H9 (cell line): ENCODE data around the gene TRMU. TPM values are rescaled to one million over a fixed set of nuclear protein-coding genes. Genes with fewer than 3 reads are reported as not detected.

Source experiments
- DNase-seq: peaks from one replicate; pipeline ENCODE4 v3.0.0-alpha.2; 2017
- H2AFZ ChIP-seq: one replicate; pipeline ENCODE4 v1.6.1; 2013; ENCODE audit warnings: mild to moderate bottlenecking, low read length, control low read depth, moderate library complexity
- H2AK5ac ChIP-seq: 2 replicates; pipeline ENCODE4 v1.6.1; 2013; ENCODE audit warnings: low read length, control low read depth, mixed read lengths; ENCODE audit not compliant: insufficient read length
- H2BK120ac ChIP-seq: one replicate; pipeline ENCODE4 v1.6.1; 2013; ENCODE audit warnings: low read depth, mild to moderate bottlenecking, low read length, control low read depth, inconsistent platforms; ENCODE audit not compliant: poor library complexity, severe bottlenecking
- H2BK12ac ChIP-seq: 2 replicates; pipeline ENCODE4 v1.6.1; 2013; ENCODE audit warnings: low read length, control low read depth, mixed read lengths, low read depth; ENCODE audit not compliant: insufficient read length
- H2BK15ac ChIP-seq: 2 replicates; pipeline ENCODE4 v1.6.1; 2013; ENCODE audit warnings: low read depth, low read length, control low read depth
- H2BK20ac ChIP-seq: one replicate; pipeline ENCODE4 v1.6.1; 2013; ENCODE audit warnings: low read depth, mild to moderate bottlenecking, low read length, control low read depth, inconsistent platforms; ENCODE audit not compliant: poor library complexity, severe bottlenecking
- H2BK5ac ChIP-seq: 2 replicates; pipeline ENCODE4 v1.6.1; 2013; ENCODE audit warnings: low read length, control low read depth, mixed read lengths; ENCODE audit not compliant: insufficient read length
- H3K14ac ChIP-seq: 2 replicates; pipeline ENCODE4 v1.6.1; 2013; ENCODE audit warnings: low read length, control low read depth; ENCODE audit not compliant: insufficient read depth
- H3K18ac ChIP-seq: 2 replicates; pipeline ENCODE4 v1.6.1; 2013; ENCODE audit warnings: low read depth, mild to moderate bottlenecking, mixed read lengths, low read length, control low read depth; ENCODE audit not compliant: insufficient read length
- H3K23ac ChIP-seq: 2 replicates; pipeline ENCODE4 v1.6.1; 2013; ENCODE audit warnings: low read length, control low read depth, mixed read lengths, low read depth; ENCODE audit not compliant: insufficient read length
- H3K23me2 ChIP-seq: 2 replicates; pipeline ENCODE4 v1.6.1; 2013; ENCODE audit warnings: low read depth, mild to moderate bottlenecking, mixed read lengths, low read length, control low read depth; ENCODE audit not compliant: insufficient read length, poor library complexity, severe bottlenecking
- H3K27ac ChIP-seq: 2 replicates; pipeline ENCODE4 v1.5.1; 2013; ENCODE audit warnings: low read length, control low read depth, mixed read lengths, low read depth; ENCODE audit not compliant: insufficient read length
- H3K27me3 ChIP-seq: 2 replicates; pipeline ENCODE4 v1.6.1; 2013; ENCODE audit warnings: low read length, control low read depth, inconsistent platforms; ENCODE audit not compliant: insufficient read depth
- H3K4ac ChIP-seq: 2 replicates; pipeline ENCODE4 v1.6.1; 2013; ENCODE audit warnings: low read depth, mild to moderate bottlenecking, control low read depth, inconsistent platforms, low read length, moderate library complexity
- H3K4me1 ChIP-seq: 2 replicates; pipeline ENCODE4 v1.6.1; 2013; ENCODE audit warnings: low read length, control low read depth, inconsistent platforms; ENCODE audit not compliant: insufficient read depth
- H3K4me2 ChIP-seq: 2 replicates; pipeline ENCODE4 v1.6.1; 2013; ENCODE audit warnings: low read length, control low read depth, mixed read lengths; ENCODE audit not compliant: insufficient read length, insufficient read depth
- H3K56ac ChIP-seq: 2 replicates; pipeline ENCODE4 v1.6.1; 2013; ENCODE audit warnings: low read depth, mild to moderate bottlenecking, mixed read lengths, low read length, control low read depth; ENCODE audit not compliant: insufficient read length
- H3K79me1 ChIP-seq: 2 replicates; pipeline ENCODE4 v1.6.1; 2013; ENCODE audit warnings: low read depth, mild to moderate bottlenecking, moderate library complexity, low read length, control low read depth, inconsistent platforms; ENCODE audit not compliant: insufficient read depth, poor library complexity, severe bottlenecking
- H3K79me2 ChIP-seq: 2 replicates; pipeline ENCODE4 v1.6.1; 2013; ENCODE audit warnings: low read length, control low read depth, inconsistent platforms; ENCODE audit not compliant: insufficient read depth
- H3K9ac ChIP-seq: 2 replicates; pipeline ENCODE4 v1.6.1; 2013; ENCODE audit warnings: low read length, control low read depth, mixed read lengths; ENCODE audit not compliant: insufficient read length; ENCODE audit errors: extremely low read depth
- H3K9me3 ChIP-seq: one replicate; pipeline ENCODE4 v1.6.1; 2013; ENCODE audit warnings: low read depth, low read length, inconsistent platforms; ENCODE audit not compliant: control insufficient read depth
- H3T11ph ChIP-seq: one replicate; pipeline ENCODE4 v1.6.1; 2013; ENCODE audit warnings: mild to moderate bottlenecking, low read length, control low read depth, inconsistent platforms
- H4K20me1 ChIP-seq: one replicate; pipeline ENCODE4 v1.6.1; 2013; ENCODE audit not compliant: control insufficient read depth, insufficient read length, insufficient read depth
- H4K5ac ChIP-seq: 2 replicates; pipeline ENCODE4 v1.6.1; 2013; ENCODE audit warnings: low read depth, mild to moderate bottlenecking, mixed read lengths, low read length, control low read depth; ENCODE audit not compliant: insufficient read length
- H4K8ac ChIP-seq: replicated peaks from 2 replicates; pipeline ENCODE4 v1.6.1; 2013; ENCODE audit warnings: low read length, control low read depth, mixed read lengths, low read depth; ENCODE audit not compliant: insufficient read length
- H4K91ac ChIP-seq: 2 replicates; pipeline ENCODE4 v1.6.1; 2013; ENCODE audit warnings: low read depth, mild to moderate bottlenecking, moderate library complexity, mixed read lengths, low read length, control low read depth; ENCODE audit not compliant: insufficient read length
- H3K27ac Mint-ChIP-seq, 3 experiments: 2 replicates in 2 of 3; 3 replicates in 1 of 3; pipeline ENCODE4 v1.8.0; 2020 to 2021; ENCODE audit warnings: mixed read lengths in 3 of 3, mild to moderate bottlenecking in 1 of 3, moderate library complexity in 1 of 3
- H3K27me3 Mint-ChIP-seq: 2 replicates; pipeline ENCODE4 v1.8.0; 2021; ENCODE audit warnings: low read depth, mild to moderate bottlenecking, moderate library complexity, mixed read lengths
- H3K36me3 Mint-ChIP-seq, 3 experiments: 2 replicates in 2 of 3; 3 replicates in 1 of 3; pipeline ENCODE4 v1.8.0; 2020 to 2021; ENCODE audit warnings: low read depth in 3 of 3, mixed read lengths in 3 of 3; ENCODE audit not compliant: insufficient read depth in 1 of 3
- H3K4me1 Mint-ChIP-seq, 2 experiments: 2 replicates each; pipeline ENCODE4 v1.8.0; 2020; ENCODE audit warnings: mixed read lengths in 2 of 2
- H3K4me3 Mint-ChIP-seq, 2 experiments: 2 replicates in 1 of 2; 3 replicates in 1 of 2; pipeline ENCODE4 v1.8.0; 2020 to 2021; ENCODE audit warnings: mild to moderate bottlenecking in 2 of 2, mixed read lengths in 2 of 2, moderate library complexity in 1 of 2
- H3K9me3 Mint-ChIP-seq, 2 experiments: 2 replicates in 1 of 2; 3 replicates in 1 of 2; pipeline ENCODE4 v1.8.0; 2020; ENCODE audit warnings: mild to moderate bottlenecking in 2 of 2, mixed read lengths in 2 of 2, moderate library complexity in 1 of 2
- WGBS: extraction: QIAGEN DNeasy Blood & Tissue Kit; methylation state at CpG from one replicate; pipeline ENCODE4 v1.1.7; 2013; ENCODE audit warnings: missing lambda C conversion rate, low lambda C conversion rate, mixed read lengths; ENCODE audit not compliant: insufficient read length; ENCODE audit errors: extremely low coverage; 5-methylcytosine and 5-hydroxymethylcytosine counted together
- total RNA-seq: library from RNA; stranded (reverse); gene quantifications from 2 replicates; pipeline ENCODE4 v1.2.1, GENCODE V29; 2021
- TF ChIP-seq, protein P1 (sequence below): fragments of 200-600 bp; sonication (generic); conservative IDR thresholded peaks from 3 replicates; pipeline ENCODE4 v1.8.0; 2021; ENCODE audit warnings: antibody characterized with exemption, mild to moderate bottlenecking

The TRMU gene
- total RNA-seq, 1 experiment from 2014 or later: 86.3 TPM

DNA sequence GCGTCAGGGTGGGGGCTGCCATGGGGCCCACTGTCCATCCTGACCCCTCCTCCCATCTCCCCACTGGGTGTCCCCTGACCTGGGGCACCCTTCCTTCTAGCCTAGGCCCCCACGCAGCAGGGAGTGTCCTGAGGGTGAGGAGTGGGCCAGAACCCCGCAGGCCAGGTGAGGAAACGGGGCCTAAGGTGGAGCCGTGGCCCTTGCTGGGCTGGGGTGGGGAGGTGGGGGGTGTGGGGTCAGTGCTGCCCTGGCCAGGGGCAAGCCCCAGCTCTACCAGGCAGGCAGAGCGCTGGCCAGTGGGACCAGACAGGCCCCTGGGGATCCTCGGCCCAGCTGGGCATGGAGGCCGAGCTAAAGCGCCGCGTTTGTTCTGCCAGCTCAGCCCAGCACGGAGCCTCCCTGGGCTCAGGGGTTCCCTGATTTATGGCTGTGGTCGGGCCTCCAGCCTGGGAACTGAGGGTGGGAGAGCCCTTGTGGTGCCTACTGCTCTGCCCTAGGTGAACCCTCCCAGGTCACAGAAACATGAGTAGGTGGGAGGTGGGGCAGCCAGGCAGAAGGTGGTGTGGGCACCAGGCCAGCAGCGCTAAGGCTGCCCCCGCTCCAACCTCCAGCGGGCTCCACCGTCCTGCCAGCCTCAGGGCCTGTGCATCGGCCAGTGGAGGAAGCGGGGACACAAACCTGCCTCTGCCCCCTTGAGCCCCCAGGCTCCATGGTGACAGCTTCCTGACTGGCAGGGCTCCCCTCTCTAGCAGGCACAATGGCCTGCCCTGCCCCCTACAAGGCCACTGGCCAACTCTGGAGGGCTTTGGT is 22.4 kb downstream of the TRMU start:
- H3K4me1 Mint-ChIP-seq: no peaks in the 10 kb centered on the region; a peak in 1 of 4 replicates
- H3K79me2 ChIP-seq: no peaks in the 10 kb centered on the region
- H3K4me1 ChIP-seq: no peaks in the 10 kb centered on the region; the same call in 1 of the 2 replicates
- H4K91ac ChIP-seq: no peak overlapping the region
- H2BK20ac ChIP-seq: no peak overlapping the region
- H3K27me3 ChIP-seq: no peaks in the 10 kb centered on the region
- no peak overlapping the region for H3K9ac ChIP-seq
- no peak overlapping the region for H2AK5ac ChIP-seq
- no peak overlapping the region for H3K4me2 ChIP-seq
- no peak overlapping the region for H2AFZ ChIP-seq
- H2BK15ac ChIP-seq: no peak overlapping the region
- H4K20me1 ChIP-seq: no peaks in the 10 kb centered on the region
- peaks cover 2 to 8% of the 10 kb centered on the region in 2 experiments; a peak in 2 of 5 replicates for H3K9me3 Mint-ChIP-seq
- H3K56ac ChIP-seq: no peak overlapping the region
- no peak overlapping the region for H4K8ac ChIP-seq
- H2BK5ac ChIP-seq: no peak overlapping the region
- no peak overlapping the region for H4K5ac ChIP-seq
- no peaks in the 10 kb centered on the region for H3K79me1 ChIP-seq
- no peak for DNase-seq
- no peaks in the 10 kb centered on the region; the same call in 1 of the 2 replicates for H3K27me3 Mint-ChIP-seq
- H3K4me3 Mint-ChIP-seq: no peak overlapping the region
- H3K23me2 ChIP-seq: no peaks in the 10 kb centered on the region
- WGBS: no CpG with 5 or more reads among the region's 19 CpGs
- H3K27ac Mint-ChIP-seq: no peak overlapping the region
- no peak overlapping the region for H3K23ac ChIP-seq
- peaks cover 18 to 69% (median 53%) of the 10 kb centered on the region in 3 experiments; a peak in 6 of 7 replicates for H3K36me3 Mint-ChIP-seq
- no peaks in the 10 kb centered on the region for H3K9me3 ChIP-seq
- TF ChIP-seq, protein P1, sequence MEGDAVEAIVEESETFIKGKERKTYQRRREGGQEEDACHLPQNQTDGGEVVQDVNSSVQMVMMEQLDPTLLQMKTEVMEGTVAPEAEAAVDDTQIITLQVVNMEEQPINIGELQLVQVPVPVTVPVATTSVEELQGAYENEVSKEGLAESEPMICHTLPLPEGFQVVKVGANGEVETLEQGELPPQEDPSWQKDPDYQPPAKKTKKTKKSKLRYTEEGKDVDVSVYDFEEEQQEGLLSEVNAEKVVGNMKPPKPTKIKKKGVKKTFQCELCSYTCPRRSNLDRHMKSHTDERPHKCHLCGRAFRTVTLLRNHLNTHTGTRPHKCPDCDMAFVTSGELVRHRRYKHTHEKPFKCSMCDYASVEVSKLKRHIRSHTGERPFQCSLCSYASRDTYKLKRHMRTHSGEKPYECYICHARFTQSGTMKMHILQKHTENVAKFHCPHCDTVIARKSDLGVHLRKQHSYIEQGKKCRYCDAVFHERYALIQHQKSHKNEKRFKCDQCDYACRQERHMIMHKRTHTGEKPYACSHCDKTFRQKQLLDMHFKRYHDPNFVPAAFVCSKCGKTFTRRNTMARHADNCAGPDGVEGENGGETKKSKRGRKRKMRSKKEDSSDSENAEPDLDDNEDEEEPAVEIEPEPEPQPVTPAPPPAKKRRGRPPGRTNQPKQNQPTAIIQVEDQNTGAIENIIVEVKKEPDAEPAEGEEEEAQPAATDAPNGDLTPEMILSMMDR: no peak
- no peak overlapping the region for H3K18ac ChIP-seq
- no peak overlapping the region for H3K27ac ChIP-seq
- H2BK12ac ChIP-seq: no peak overlapping the region
- H3K4ac ChIP-seq: no peak overlapping the region
- H2BK120ac ChIP-seq: no peak overlapping the region
- no peak overlapping the region for H3K14ac ChIP-seq
- no peak overlapping the region for H3T11ph ChIP-seq
